SHP77 (cell line): Measurements from ENCODE around the gene KCNIP1.

ENCODE experiments used
- DNase-seq, 2 experiments: peaks; one replicate each; lab custom pipeline; 2025; lab: John Stamatoyannopoulos, UW

The KCNIP1 gene

DNA sequence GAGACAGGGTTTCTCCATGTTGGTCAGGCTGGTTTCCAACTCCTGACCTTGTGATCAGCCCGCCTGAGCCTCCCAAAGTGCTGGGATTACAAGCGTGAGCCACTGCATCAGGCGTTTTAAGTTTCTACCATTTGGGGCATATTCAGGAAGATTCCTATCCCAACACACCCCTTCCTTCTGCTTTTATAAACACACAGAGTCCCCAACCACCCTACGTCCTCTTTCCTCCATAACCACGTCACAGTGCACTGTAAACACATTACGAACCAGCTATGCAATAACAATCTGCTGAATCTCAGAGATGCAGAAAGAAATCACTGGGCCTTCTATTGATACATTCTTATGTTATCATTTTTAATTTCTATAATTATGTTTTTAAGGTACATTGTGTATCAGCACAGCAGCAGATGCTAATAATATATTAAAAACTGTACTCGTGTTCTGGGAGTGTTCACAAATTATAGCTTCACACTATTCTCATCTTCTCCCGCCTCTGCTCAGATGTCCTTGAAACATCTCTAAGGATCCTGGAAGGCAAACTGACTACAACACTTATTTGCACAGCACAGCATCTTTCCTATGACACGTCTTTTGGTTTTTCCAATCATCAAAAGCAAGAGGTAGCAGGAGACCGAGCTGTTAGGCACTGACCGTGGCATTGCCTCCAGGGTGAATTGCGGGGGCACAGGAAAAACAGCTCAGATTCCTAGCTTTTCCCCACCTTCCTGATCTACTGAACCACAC lies 60.2 kb downstream of the KCNIP1 start:
- DNase-seq: no peak

DNA sequence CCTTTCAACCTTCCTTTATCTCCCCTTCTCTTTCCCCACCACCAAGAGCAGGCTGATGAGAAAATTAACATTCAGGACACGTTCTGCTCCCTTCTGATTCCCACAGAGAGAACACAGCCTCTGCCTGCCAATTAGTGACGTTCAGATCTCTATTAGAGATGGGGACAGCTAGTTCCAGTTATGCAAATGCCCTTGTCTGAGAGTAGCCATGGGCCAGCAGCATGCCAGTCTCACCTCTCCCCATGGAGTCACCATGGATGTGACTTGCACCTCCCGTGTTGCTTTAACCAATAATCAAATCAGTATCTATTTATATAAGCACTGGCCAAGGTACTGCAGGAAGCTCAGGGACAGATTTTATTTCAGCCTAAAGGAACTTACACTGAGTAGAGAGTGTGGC lies 61.3 kb downstream of the KCNIP1 start:
- no peak for DNase-seq

DNA sequence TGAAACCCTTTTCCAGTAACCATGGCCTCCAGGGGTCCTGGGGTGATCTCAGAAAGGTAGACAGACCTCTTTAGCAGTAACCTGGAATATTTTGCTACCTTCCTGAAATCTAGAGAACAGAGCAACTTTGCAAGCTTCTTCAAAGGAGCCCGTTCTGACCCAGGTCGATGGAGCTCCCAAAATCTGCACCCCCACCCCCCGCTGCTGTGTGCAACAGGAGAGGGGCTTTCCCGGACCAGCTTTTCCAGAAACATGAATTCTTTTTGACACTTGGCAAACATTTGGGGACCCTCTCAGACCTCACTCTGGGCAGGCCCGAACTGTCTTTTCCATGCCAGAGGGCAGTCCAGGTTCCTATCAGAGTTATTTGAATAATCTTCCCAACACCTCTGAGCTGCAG lies 65.3 kb downstream of the KCNIP1 start:
- DNase-seq: no peak

DNA sequence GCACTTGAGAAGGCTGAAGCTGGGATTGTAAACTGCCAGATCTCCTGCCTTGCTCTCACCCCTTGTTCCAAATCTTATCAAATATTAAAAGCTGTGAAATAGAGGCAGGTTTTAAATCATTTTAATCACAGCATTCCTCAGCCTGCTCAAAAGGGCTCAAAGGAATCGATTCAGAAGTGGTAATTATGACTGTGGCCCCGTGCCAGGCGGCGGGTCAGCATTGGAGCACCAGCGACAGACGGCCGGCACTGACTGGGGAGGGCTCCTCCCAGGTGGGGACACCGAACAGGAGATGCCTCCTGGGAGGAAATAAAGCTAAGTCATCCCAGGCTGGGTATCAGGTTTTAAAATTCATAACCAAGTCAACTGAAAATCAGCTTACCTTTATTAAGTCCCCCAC lies 66.7 kb downstream of the KCNIP1 start:
- no peak for DNase-seq

DNA sequence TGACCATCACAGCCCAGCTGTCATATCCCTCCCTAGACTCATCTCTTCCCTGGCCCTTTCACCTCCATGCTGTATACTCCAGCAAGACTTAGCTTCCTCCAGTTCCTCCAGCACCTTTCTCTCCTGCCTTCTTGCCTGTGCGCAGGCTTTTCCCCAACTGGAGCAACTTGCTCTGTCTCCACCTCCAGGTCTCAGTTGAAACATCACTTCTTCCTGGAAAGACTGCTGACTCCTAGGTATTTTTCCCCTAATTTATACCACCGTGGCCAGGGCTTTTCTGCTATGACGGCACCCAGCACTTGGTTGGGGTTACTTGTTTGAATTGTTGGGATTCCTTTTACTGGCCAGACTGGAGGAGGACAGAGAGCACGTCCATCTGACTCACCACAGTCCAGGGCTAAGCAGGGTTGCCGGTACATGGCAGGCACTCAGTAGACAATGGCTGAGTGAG lies 67.5 kb downstream of the KCNIP1 start:
- DNase-seq: no peak

DNA sequence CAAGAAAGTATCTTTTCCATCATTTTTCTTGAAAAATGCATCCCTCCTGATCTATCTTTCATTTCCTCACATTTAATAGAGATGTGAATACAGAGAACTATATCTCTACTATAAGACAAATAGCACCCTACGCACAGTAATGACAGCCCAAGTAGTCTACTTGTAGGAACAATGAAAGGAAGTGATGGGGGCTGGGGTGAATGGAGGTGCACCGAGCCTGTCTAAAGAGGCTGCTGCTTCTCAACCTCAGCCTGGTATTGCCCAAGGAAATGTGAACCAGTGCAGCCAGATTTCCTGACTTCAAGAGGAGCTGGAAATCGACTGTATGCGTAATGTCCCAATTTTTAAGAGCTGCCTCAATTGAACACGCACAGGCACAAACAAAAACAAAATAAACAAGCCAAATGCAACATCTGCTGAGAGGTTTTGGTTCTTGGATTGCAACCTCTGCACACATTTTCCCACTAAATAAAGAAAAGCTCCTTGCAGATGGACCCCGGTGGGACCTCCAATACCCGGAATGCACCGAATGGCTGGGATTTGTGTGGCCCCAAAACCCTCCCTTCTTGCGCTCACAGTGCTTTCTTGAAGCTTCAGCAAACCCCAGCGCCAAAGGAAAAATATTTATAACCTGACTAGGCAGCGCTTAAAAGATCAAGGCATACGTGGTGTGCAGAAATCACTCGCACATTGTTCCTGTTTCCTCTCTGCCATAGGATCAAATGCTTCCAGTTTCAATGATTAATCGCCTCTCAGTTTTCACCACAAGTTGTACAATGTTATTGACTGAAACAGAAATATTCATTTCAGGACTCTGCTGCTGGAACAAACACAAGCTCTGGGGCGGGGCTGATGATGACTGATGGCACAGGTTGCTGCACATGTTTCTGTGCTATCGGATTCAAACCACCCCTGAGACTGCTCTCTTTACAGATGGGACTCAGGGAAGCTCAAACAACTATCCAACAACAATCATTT lies 68.3 kb downstream of the KCNIP1 start:
- DNase-seq: no peak

DNA sequence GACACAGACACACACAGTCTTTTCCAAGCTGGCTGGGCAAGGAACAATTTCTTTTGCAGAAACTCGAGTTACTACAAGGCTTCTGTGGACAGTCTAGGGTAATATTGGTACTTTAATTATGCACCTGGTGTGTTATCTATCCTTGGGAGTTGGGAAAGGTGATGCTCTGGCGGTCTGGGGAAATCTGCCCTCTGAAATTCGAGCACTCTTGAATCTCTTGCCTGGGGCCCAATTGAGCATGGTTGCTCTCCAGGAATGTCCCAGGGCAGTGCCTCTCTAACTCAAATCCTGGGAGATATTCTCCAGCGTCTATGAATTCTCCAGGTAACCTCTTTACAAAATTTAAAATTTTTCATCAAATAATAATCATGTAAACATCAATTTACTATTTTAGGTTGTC lies 69.3 kb downstream of the KCNIP1 start:
- no peak for DNase-seq

DNA sequence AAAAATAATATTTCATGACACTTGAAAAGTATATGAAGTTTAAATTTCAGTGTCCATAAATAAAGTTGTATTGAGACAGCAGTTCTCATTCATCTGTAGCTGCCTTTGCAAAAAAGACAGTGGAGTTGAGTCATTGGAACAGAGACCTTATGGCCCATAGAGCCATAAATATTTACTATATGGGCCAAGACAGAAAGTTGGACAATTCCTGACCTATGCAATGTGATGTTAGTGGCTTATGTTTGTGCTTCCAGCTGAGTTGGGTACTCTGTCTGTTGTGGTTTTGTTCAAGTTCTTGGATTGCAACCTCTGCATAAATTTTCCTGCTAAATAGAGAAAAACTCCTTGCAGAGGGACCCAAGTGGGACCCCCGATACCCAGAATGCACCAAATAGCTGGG lies 69.8 kb downstream of the KCNIP1 start:
- no peak for DNase-seq

DNA sequence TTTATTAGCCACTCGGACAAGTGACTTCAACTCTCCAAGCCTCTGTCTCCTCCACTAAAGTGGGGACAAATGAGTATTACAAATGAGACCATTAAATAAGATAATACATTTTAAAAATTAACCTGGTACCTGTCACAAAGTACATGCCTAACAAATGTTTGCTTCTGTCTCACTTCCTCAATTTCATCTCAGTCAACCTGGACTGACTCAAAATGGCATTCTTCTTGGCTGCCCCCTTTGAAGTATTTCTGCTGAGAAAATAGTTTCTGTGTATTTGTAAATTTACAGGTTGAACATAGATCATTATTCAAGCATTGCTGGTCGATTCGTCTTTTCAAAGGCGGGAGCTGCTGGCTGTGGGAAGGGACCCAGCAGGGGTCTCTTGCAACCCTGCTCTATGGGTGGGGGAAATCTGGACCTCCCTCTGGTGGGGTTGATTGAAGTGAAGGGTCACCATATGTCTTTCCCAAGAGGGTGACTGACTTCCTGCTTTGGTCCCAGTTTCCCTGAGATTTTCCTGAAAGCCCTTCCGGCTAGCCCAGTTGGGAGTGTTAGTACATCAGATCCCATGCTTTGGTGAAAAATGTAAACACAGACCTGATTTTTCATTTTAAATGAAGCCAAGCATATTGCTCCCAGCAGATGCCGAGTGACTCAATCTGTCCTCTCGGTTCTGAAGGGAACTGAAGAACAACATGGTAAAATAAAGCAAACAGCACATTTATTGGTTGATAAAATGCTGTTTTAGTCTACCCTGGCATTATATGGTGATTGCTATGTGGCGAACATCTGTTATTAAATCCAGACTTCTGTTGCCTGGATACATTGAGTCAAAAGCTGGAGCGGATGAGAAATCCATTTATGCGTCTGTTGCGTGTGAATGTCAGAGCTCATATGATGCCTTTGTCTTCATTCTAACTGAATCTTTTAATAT lies 73.0 kb downstream of the KCNIP1 start:
- DNase-seq: no peak

DNA sequence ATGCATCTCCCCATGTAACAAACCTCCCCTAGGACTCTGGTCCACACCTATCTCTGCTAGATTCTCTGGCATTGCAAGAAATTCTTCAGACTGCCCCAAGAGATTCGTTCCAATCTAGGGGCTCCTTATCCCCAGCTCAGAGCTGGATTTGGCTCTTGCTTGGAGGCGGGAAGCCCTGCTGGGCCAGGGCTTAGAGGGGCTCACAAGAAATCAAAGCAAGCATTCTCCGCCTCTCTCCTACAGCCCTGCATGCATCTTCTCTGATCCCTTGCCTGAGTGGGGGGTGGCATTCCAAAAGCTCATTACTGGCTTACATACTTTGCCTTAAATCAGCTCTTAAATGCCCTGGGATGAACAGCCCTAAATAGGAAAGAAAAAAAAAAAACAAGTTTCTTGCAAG lies 75.8 kb downstream of the KCNIP1 start:
- no peak for DNase-seq

DNA sequence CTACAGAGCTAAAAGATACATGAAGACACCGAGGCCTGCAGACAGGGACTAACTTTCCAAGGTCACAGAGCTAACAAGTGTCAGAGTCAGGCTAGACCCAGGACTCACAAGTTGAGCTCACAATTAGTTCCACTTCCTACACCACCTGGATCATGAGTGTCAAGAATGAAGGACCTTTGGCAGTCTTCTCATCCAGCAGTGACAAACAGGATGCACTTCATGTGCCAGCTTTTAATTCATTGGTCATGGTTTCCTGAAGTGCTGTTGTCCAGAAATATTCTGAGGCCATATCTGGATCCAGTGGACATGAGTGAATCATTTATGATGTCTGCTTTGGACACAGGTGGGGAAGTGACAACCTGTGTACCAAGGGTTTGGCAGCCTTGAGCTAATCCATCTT lies 77.4 kb downstream of the KCNIP1 start:
- DNase-seq: no peak

DNA sequence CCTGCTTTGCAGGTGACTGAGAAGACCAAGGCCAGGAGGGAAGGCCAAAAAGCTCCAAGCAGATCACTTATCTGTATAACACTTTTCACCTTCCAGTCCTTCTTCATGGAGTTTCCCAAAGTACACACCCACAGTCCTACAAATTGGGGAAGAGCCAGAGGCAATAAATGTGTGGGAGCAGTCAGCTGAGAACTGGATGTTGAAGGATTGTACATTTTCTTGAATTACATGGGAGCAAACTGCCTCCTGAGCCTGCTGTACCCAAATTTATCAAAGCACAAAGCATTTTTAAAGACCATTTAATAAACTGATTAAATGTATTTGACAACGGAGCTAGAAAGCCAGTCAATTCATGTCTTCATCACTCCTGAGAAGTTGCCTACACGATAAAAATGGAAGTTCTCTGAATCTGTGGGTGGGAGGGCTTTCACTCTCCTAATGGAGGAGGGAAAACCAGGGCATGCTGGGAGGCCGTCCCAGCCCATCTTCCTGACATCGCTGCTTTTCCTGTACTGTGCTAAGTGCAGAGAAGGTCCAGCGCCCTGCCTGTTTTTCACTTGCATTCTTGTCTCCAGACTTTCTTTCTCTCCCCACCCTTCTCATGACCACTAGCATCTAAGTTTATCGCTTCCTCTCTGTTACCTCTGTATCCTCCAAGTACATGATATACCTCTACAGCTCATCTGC lies 79.0 kb downstream of the KCNIP1 start:
- DNase-seq: no peak

DNA sequence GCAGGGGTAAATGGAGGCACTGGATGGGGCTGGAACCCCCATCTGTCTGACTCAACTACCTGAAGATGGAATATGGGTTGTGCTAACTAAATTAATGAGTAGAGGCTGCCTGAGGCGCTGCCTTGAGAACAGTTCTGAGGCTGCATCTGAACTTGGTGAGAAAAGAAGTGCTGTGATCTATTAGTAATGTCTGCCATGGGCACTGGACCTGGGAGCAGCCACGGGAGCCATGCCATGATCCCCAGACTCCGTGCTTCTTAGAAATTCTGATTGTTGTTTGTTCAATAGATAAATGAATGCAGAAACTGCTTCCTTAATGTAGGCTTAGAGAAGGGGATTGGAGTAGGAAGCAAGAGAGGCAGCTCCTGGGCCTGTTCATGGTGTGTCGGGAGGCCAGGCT lies 80.2 kb downstream of the KCNIP1 start:
- DNase-seq: no peak

DNA sequence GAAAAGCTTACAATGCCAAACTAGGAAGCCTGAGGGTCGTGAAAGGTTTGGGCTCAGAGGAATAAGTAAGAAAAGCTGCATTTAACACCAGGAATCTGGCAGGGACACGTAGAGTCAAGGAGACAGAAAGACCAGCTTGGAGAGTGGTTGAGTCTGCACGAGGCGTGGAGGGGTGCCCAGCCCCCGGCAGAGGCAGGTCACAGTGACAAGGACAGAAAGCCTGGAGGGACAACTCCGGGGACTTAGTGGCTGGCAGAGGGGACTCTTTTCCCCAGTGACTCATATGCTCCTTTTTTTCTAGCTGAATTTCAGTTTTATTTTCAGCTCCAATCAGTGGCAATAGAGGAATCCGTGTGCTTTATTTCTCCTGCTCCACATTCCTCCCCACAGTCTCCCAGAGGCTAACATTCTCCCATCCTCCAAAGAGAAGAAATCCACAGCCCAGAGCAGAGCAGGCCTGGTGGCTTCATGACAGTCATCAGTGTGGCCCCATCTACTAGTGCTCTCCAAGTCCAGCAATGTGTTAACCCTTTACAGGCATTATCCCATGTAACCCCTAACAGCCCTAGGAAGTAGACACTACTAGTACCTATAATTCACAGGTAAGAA lies 80.7 kb downstream of the KCNIP1 start:
- no peak for DNase-seq

DNA sequence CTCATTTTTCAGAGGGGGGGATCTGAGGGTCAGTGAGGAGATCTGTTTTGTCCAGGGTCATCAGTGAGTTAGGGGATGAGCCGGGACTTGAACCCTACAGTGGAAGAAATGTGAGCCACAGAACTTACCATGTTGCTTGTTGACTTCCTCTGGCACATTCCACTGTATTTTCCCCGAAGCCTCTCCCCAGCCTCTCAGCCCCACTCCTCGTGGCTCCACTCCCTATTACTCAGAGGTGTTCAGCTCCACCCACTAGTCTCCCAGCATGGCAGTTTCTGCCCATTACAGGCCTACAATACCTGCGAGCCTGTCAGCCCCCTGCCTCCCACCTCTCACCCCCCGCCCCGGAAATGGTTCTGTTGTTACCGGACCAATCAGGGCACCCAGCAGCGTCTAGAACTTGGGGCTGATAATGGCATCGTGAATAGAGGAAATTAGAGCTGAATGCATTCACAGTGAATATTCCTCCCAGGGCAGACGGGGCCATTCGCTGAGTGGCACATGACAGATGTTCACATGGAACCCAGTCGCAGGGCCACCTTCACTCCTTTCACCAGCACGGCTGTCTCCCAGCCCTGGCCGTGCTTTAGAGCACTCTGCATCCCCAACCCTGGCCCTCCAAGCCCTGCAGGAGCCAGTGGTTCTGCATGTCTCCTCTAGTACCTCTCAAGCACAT lies 81.6 kb downstream of the KCNIP1 start:
- no peak for DNase-seq

DNA sequence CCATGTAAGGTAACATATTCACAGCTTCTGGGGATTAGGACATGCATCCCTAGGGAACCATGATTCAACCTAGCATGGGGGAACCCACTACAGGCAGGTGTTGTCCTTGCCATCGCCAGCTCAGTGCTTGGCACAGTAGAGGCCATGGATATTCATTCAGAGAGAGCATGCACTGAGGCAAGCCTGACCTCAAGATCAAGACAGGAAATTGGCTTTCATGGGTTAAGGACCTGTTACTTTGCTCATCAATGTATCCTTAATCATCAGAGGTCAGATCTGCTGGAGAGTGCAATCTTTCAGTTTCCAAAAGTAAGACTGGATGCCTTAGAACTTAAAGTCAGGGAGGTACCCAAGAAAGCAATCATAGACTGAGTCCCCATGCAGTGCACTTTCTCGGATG lies 84.0 kb downstream of the KCNIP1 start:
- no peak for DNase-seq

DNA sequence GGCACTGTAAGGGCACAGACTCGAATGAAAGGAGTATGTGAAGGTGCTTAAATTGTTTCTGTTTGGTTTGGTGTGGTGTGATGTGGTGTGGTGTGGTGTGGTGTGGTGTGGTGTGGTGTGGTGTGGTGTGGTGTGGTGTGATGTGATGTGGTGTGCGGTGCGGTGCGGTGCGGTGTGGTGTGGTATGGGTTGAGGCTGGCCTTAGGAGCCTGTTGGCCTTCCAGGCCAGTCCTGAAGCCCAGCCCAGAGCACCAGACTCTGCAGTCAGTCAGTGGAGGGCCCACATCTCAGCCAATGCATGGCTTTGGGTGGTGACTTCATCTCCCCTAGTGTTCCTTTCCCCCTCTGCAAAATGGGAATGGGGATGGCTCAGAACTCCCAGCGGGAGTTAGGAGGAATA lies 85.8 kb downstream of the KCNIP1 start:
- no peak for DNase-seq

DNA sequence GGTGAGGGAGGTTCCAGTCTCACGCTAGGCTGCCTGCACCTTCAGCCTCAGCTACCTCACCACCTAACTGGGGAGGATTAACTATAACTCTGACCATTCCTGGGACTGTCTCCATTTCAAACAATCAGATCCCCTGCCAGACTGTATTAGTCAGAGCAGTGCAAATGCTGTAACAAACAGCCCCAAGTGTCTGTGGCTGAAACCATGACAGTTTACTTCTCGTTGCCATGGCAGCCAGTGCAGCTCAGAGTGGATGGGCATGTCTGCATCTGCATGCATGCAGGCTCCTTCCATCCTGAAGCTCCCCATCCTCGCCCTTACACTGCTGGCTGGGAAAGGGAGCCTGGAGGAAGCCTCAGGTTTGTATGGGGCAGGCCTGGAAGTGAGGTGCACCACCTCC lies 86.7 kb downstream of the KCNIP1 start:
- no peak for DNase-seq

DNA sequence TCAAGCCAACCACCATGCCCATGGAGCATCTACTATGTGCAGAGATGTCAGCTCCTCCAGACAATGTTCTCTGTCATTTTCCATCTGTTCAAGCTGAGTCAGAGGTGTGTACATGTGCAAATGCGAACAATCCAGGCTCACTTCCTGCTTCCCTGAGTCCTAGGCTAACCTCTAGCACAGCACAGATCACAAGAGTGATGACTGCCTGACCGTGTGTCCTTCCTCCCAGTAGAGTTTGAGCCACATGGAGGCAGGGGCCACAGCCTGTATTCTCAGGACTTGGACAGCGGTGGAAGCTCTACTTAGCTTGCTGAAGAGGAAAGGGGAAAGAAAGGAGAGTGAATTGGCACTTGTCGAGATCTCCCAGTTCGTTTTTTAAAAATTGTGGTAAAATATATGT lies 87.2 kb downstream of the KCNIP1 start:
- DNase-seq: no peak

DNA sequence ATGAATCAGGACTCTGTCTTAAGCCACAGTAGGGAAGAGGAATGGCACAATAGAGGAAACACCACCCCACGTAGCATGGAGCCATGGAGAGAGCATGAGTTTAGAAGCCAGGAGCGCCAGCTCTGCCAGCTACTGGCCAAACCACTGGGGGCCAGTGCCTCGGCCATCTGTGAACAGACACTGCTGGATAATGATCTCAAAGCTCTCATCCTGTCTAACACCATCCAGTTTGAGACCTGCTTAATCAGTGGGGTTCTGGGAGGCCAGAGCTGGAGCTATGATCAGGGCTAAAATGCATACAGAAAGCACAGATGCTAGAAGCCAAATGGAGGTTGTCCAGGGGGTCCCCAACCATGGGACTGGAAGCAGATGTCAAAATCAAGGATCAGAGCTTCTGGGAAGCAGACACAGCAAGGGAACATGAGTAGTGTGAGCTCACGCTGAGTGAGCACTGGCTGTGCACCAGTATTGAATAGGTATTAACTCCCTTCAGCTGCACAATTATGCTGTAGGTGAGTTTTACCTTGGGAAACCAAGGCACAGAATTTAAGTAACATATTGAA lies 92.7 kb downstream of the KCNIP1 start:
- DNase-seq: no peak
